ENCODE results near the gene POLR2H. TPM values are rescaled to one million over a fixed set of nuclear protein-coding genes. Genes with fewer than 3 reads are reported as not detected.

Gene POLR2H
- total and polyA plus RNA-seq, 10 of the 15 experiments (the other 5 are each of a cell fraction or from before 2014, with no cell fraction given) = 74.2 to 357 (median 143) TPM

DNA sequence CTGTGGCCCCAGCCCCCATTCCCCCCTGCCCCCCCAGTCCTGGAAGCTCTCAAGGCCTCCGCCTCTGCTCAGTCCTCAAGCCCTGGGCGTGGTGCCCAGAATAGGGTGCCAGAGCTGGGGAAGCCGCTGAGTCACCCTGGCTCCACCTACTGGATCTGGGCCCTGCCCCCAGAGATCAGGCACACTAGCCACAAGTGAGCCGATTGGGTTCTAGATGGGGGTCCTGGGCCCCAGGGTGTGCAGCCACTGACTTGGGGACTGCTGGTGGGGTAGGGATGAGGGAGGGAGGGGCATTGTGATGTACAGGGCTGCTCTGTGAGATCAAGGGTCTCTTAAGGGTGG, 41.4 kb upstream of the POLR2H start (continued):
- TF ChIP-seq, protein P1, sequence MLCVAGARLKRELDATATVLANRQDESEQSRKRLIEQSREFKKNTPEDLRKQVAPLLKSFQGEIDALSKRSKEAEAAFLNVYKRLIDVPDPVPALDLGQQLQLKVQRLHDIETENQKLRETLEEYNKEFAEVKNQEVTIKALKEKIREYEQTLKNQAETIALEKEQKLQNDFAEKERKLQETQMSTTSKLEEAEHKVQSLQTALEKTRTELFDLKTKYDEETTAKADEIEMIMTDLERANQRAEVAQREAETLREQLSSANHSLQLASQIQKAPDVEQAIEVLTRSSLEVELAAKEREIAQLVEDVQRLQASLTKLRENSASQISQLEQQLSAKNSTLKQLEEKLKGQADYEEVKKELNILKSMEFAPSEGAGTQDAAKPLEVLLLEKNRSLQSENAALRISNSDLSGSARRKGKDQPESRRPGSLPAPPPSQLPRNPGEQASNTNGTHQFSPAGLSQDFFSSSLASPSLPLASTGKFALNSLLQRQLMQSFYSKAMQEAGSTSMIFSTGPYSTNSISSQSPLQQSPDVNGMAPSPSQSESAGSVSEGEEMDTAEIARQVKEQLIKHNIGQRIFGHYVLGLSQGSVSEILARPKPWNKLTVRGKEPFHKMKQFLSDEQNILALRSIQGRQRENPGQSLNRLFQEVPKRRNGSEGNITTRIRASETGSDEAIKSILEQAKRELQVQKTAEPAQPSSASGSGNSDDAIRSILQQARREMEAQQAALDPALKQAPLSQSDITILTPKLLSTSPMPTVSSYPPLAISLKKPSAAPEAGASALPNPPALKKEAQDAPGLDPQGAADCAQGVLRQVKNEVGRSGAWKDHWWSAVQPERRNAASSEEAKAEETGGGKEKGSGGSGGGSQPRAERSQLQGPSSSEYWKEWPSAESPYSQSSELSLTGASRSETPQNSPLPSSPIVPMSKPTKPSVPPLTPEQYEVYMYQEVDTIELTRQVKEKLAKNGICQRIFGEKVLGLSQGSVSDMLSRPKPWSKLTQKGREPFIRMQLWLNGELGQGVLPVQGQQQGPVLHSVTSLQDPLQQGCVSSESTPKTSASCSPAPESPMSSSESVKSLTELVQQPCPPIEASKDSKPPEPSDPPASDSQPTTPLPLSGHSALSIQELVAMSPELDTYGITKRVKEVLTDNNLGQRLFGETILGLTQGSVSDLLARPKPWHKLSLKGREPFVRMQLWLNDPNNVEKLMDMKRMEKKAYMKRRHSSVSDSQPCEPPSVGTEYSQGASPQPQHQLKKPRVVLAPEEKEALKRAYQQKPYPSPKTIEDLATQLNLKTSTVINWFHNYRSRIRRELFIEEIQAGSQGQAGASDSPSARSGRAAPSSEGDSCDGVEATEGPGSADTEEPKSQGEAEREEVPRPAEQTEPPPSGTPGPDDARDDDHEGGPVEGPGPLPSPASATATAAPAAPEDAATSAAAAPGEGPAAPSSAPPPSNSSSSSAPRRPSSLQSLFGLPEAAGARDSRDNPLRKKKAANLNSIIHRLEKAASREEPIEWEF (IDR thresholded peaks at IDR 0.05; ENCODE audit: insufficient replicate concordance, low read depth, low read length) = no peak
- TF ChIP-seq HDAC6 (IDR thresholded peaks at IDR 0.05; ENCODE audit: unreplicated experiment) (no peak), GATAD2B (conservative IDR thresholded peaks at IDR 0.05; ENCODE audit: low read depth) (no peak)

DNA sequence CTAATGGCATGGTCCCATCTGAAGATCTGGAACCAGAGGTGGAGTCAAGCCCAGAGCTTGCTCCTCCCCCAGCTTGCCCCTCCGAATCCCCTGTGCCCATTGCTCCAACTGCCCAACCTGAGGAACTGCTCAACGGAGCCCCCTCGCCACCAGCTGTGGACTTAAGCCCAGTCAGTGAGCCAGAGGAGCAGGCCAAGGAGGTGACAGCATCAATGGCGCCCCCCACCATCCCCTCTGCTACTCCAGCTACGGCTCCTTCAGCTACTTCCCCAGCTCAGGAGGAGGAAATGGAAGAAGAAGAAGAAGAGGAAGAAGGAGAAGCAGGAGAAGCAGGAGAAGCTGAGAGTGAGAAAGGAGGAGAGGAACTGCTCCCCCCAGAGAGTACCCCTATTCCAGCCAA, 39.8 kb upstream of the POLR2H start:
- H3K36me3 ChIP-seq (ENCODE audit: control insufficient read depth in 2 of 2, insufficient read depth in 2 of 2, low read length in 1 of 2) = peaks cover 63 to 75% of the 10 kb centered on the region in 2 experiments
- TF ChIP-seq LARP7 (IDR thresholded peaks at IDR 0.05) (no peak), DPF2 (IDR thresholded peaks at IDR 0.05) (no peak), TCF3 (IDR thresholded peaks at IDR 0.05; ENCODE audit: borderline replicate concordance, insufficient read depth, low read depth, low read length) (no peak), POLR2A (IDR thresholded peaks at IDR 0.05; ENCODE audit: low read depth, low read length) (peak; percentile 51), SMAD1 (IDR thresholded peaks at IDR 0.05; ENCODE audit: low read depth, partially characterized antibody) (no peak), POLR2AphosphoS5 (IDR thresholded peaks at IDR 0.05; ENCODE audit: low read length) (0 out of 2 replicates have a peak, but pooled peaks have one; percentile 8)
- TF ChIP-seq, protein P1 (IDR thresholded peaks at IDR 0.05; ENCODE audit: insufficient replicate concordance, low read depth, low read length) = no peak
- TF ChIP-seq, protein P2, sequence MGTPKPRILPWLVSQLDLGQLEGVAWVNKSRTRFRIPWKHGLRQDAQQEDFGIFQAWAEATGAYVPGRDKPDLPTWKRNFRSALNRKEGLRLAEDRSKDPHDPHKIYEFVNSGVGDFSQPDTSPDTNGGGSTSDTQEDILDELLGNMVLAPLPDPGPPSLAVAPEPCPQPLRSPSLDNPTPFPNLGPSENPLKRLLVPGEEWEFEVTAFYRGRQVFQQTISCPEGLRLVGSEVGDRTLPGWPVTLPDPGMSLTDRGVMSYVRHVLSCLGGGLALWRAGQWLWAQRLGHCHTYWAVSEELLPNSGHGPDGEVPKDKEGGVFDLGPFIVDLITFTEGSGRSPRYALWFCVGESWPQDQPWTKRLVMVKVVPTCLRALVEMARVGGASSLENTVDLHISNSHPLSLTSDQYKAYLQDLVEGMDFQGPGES (IDR thresholded peaks at IDR 0.05) = no peak
- TF ChIP-seq, protein P3, sequence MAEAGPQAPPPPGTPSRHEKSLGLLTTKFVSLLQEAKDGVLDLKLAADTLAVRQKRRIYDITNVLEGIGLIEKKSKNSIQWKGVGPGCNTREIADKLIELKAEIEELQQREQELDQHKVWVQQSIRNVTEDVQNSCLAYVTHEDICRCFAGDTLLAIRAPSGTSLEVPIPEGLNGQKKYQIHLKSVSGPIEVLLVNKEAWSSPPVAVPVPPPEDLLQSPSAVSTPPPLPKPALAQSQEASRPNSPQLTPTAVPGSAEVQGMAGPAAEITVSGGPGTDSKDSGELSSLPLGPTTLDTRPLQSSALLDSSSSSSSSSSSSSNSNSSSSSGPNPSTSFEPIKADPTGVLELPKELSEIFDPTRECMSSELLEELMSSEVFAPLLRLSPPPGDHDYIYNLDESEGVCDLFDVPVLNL (IDR thresholded peaks at IDR 0.05; ENCODE audit: low read depth, low read length) = no peak
- no peaks in the 10 kb centered on the region for H3K9me3 ChIP-seq (replicated peaks; ENCODE audit: control insufficient read depth, insufficient read depth, low read length)
- intact Hi-C loops (cut with micrococcal nuclease; ENCODE audit: unreplicated experiment) (no loop called here), in situ Hi-C loops (cut with MboI) (no loop called here)
- H3K4me2 ChIP-seq (ENCODE audit: control insufficient read depth, insufficient read depth) = no peak overlapping the region
- H3K27me3 ChIP-seq (replicated peaks in 1 of 2; ENCODE audit: control insufficient read depth in 2 of 2, insufficient read depth in 2 of 2, low read length in 1 of 2) = no peaks in the 10 kb centered on the region
- peaks cover under 1% of the 10 kb centered on the region; the same call in 1 of the 2 replicates for H3K4me1 ChIP-seq (ENCODE audit: control insufficient read depth, insufficient read depth, low read length)
- H3K79me2 ChIP-seq (ENCODE audit: control insufficient read depth, insufficient read depth, low read length) = peaks cover 37% of the 10 kb centered on the region
- no peak for DNase-seq (ENCODE audit: low read depth, low spot score)
- no peak overlapping the region for H3K4me3 ChIP-seq
- H4K20me1 ChIP-seq (ENCODE audit: control insufficient read depth, insufficient read depth) = peaks cover 5% of the 10 kb centered on the region
- SMC1A ChIA-PET (ENCODE audit: uncharacterized antibody, unreplicated experiment) = no interaction called here
- no peak for ATAC-seq
- H3K9ac ChIP-seq (ENCODE audit: control insufficient read depth, insufficient read depth, low read length) = no peak overlapping the region
- 97% methylated on average over 5 of the region's 5 CpGs for WGBS (ENCODE audit: insufficient coverage, insufficient replicate concordance, low lambda C conversion rate, missing lambda C conversion rate)
- CTCF ChIA-PET = no interaction called here
- RAD21 ChIA-PET (ENCODE audit: unreplicated experiment) = no interaction called here
- no TSS peak for BruUV-seq (replicated peaks)
- POLR2A ChIA-PET = no interaction called here
- H3K27ac ChIP-seq (ENCODE audit: control insufficient read depth, insufficient read depth) = no peak overlapping the region
- H2AFZ ChIP-seq (ENCODE audit: control insufficient read depth, low read depth, low read length) = no peak overlapping the region
- no peak for FAIRE-seq

All from GM12878 (cell line).